CD14-positive monocyte (primary cell): Measurements from ENCODE around the gene WFDC12. TPM values are rescaled to one million over a fixed set of nuclear protein-coding genes. Genes with fewer than 3 reads are reported as not detected.
A peak's percentile ranks its signal among the peaks of the same experiment; 100 is the strongest.

Source experiments
- DNase-seq, 3 donors: peaks; one replicate each; pipeline ENCODE4 v3.0.0-alpha.2; 2011 to 2022
- H2AFZ ChIP-seq: 2 replicates; pipeline ENCODE4 v1.6.0; 2012; ENCODE audit warnings: mild to moderate bottlenecking, low read depth, low read length, inconsistent platforms; ENCODE audit not compliant: insufficient read depth, poor library complexity, severe bottlenecking
- H3K27ac ChIP-seq, 2 donors: 1 replicate in 1 of 2; 2 replicates in 1 of 2; pipeline ENCODE4 v1.5.1; 2012 to 2013; ENCODE audit warnings: low read length in 2 of 2, control low read depth in 1 of 2, inconsistent platforms in 1 of 2, low read depth in 1 of 2, mild to moderate bottlenecking in 1 of 2
- H3K27me3 ChIP-seq, 2 donors: one replicate each; pipeline versions ENCODE4 v1.6.0 to v1.6.1; 2011 to 2013; ENCODE audit warnings: low read length in 2 of 2; ENCODE audit not compliant: control insufficient read depth in 2 of 2, insufficient read depth in 2 of 2
- H3K36me3 ChIP-seq, 2 donors: replicated peaks in 1 of 2; 1 replicate in 1 of 2; 2 replicates in 1 of 2; pipeline versions ENCODE4 v1.5.1 to v1.6.1; 2012 to 2013; ENCODE audit warnings: low read length in 2 of 2, control low read depth in 1 of 2, inconsistent platforms in 1 of 2, mild to moderate bottlenecking in 1 of 2; ENCODE audit not compliant: insufficient read depth in 2 of 2, control insufficient read depth in 1 of 2
- H3K4me1 ChIP-seq, 2 donors: 1 replicate in 1 of 2; 2 replicates in 1 of 2; pipeline versions ENCODE4 v1.5.1 to v1.6.1; 2012 to 2013; ENCODE audit warnings: low read length in 2 of 2, control low read depth in 1 of 2, inconsistent platforms in 1 of 2, mild to moderate bottlenecking in 1 of 2, moderate library complexity in 1 of 2; ENCODE audit not compliant: insufficient read depth in 2 of 2, control insufficient read depth in 1 of 2
- H3K4me2 ChIP-seq: replicated peaks from 2 replicates; pipeline ENCODE3; 2012; ENCODE audit warnings: low read length, moderate library complexity, mild to moderate bottlenecking; ENCODE audit not compliant: poor library complexity, severe bottlenecking; ENCODE audit errors: extremely low read depth
- H3K4me3 ChIP-seq, 3 experiments: fragments of 200-600 bp in 1 of 3; sonication (generic) in 1 of 3; replicated peaks in 1 of 3; 1 replicate in 2 of 3; 2 replicates in 1 of 3; pipeline ENCODE4 v1.5.1; 2011 to 2013; ENCODE audit warnings: low read length in 3 of 3, mild to moderate bottlenecking in 3 of 3, control low read depth in 2 of 3, low read depth in 2 of 3, inconsistent platforms in 1 of 3, moderate library complexity in 1 of 3
- H3K79me2 ChIP-seq: 2 replicates; pipeline ENCODE4 v1.6.0; 2012; ENCODE audit warnings: mild to moderate bottlenecking, control low read depth, inconsistent platforms, low read length, moderate library complexity; ENCODE audit not compliant: insufficient read depth
- H3K9ac ChIP-seq: 2 replicates; pipeline ENCODE4 v1.6.0; 2017; ENCODE audit warnings: low read length, mild to moderate bottlenecking; ENCODE audit not compliant: insufficient read depth, poor library complexity, severe bottlenecking
- H3K9me3 ChIP-seq, 2 donors: replicated peaks in 1 of 2; 1 replicate in 1 of 2; 2 replicates in 1 of 2; pipeline versions ENCODE4 v1.5.1 to v1.6.1; 2012 to 2013; ENCODE audit warnings: low read length in 2 of 2, control low read depth in 1 of 2; ENCODE audit not compliant: control insufficient read depth in 1 of 2, insufficient read depth in 1 of 2
- H4K20me1 ChIP-seq: 2 replicates; pipeline ENCODE4 v1.6.0; 2012; ENCODE audit warnings: mild to moderate bottlenecking, low read length, control low read depth, moderate library complexity; ENCODE audit not compliant: insufficient read depth
- H3K27ac Mint-ChIP-seq, 7 donors: one replicate each; pipeline ENCODE4 v1.8.0; 2020; ENCODE audit warnings: mild to moderate bottlenecking in 7 of 7, mixed read lengths in 7 of 7, moderate library complexity in 6 of 7, inconsistent platforms in 2 of 7
- H3K27me3 Mint-ChIP-seq, 3 donors: one replicate each; pipeline ENCODE4 v1.8.0; 2021 to 2022; ENCODE audit warnings: low read depth in 3 of 3, mild to moderate bottlenecking in 3 of 3, mixed read lengths in 3 of 3, moderate library complexity in 3 of 3, inconsistent platforms in 1 of 3
- H3K36me3 Mint-ChIP-seq, 2 donors: one replicate each; pipeline ENCODE4 v1.8.0; 2020; ENCODE audit warnings: mixed read lengths in 2 of 2, inconsistent platforms in 1 of 2, mild to moderate bottlenecking in 1 of 2
- H3K4me1 Mint-ChIP-seq: one replicate; pipeline ENCODE4 v1.8.0; 2020; ENCODE audit warnings: mild to moderate bottlenecking, mixed read lengths
- H3K4me3 Mint-ChIP-seq, 2 donors: one replicate each; pipeline ENCODE4 v1.8.0; 2020; ENCODE audit warnings: mild to moderate bottlenecking in 2 of 2, mixed read lengths in 2 of 2, moderate library complexity in 1 of 2
- H3K9me3 Mint-ChIP-seq, 7 donors: one replicate each; pipeline ENCODE4 v1.8.0; 2020 to 2022; ENCODE audit warnings: mixed read lengths in 7 of 7, mild to moderate bottlenecking in 6 of 7, moderate library complexity in 6 of 7, inconsistent platforms in 2 of 7
- WGBS: methylation state at CpG from one replicate; pipeline ENCODE4 v1.1.5; 2013; ENCODE audit warnings: missing lambda C conversion rate; ENCODE audit not compliant: insufficient coverage; 5-methylcytosine and 5-hydroxymethylcytosine counted together
- intact Hi-C, 2 donors: fragments of 100-400 bp; cut with micrococcal nuclease; formaldehyde crosslinking; loops; one replicate each; pipeline versions ENCODE4 v1.15.0 to v1.15.1; 2023
- polyA plus RNA-seq, 3 donors: library from polyadenylated mRNA; depleted of rRNA in 1 of 3; unstranded in 2 of 3; stranded (reverse) in 1 of 3; fragments of 300-500 nt in 2 of 3; fragments of >200 nt in 1 of 3; fragmentation: Illumina TruSeq in 2 of 3; gene quantifications; 1 replicate in 2 of 3; 2 replicates in 1 of 3; pipeline ENCODE4 v1.2.3, GENCODE V29; 2012 to 2021
- TF ChIP-seq, protein P1 (sequence below): fragments of 200-600 bp; IDR thresholded peaks from one replicate; pipeline ENCODE4 v1.8.0; 2022; ENCODE audit warnings: antibody characterized with exemption, mild to moderate bottlenecking

Gene WFDC12
- polyA plus RNA-seq, 3 donors, result not detected

DNA sequence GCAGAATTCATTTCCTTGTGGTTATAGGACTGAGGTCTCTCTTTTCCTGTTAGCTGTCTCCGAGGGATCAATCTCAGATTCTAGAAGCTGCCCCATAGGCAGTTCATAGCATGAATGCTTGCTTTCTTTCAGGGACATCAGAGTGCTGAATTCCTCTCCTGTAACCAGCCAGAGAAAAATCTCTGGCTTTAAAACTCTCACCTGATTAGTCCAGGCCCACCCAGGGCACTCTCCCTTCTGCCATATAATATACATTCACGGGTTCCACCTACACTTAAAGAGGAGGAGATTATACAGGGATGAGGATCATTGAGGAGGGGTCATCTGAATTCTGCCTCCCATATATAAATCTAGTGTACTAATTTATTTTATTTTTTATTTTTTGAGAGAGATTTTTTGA is 21.2 kb downstream of the WFDC12 start:
- Histone ChIP-seq H3K4me2 (no peak overlapping the region), H3K9me3 (peaks cover 0 to 15% of the 10 kb centered on the region in 2 donors), H3K27ac (no peak overlapping the region), H3K79me2 (no peaks in the 10 kb centered on the region), H4K20me1 (no peaks in the 10 kb centered on the region), H3K36me3 (no peaks in the 10 kb centered on the region), H3K27me3 (peaks cover 27 to 38% of the 10 kb centered on the region in 2 donors), H3K4me3 (no peak overlapping the region), H3K9ac (no peak overlapping the region), H2AFZ (no peak overlapping the region), H3K4me1 (peaks cover 9 to 14% of the 10 kb centered on the region in 2 donors)
- no peak overlapping the region for H3K27ac Mint-ChIP-seq
- H3K36me3 Mint-ChIP-seq, result peaks cover 0 to 5% of the 10 kb centered on the region in 2 donors
- DNase-seq, result no peak
- H3K4me1 Mint-ChIP-seq, result peaks cover 13% of the 10 kb centered on the region
- H3K27me3 Mint-ChIP-seq, result peaks cover 36 to 51% (median 38%) of the 10 kb centered on the region in 3 donors
- peaks cover 0 to 7% (median 2%) of the 10 kb centered on the region in 7 donors for H3K9me3 Mint-ChIP-seq
- TF ChIP-seq, protein P1, sequence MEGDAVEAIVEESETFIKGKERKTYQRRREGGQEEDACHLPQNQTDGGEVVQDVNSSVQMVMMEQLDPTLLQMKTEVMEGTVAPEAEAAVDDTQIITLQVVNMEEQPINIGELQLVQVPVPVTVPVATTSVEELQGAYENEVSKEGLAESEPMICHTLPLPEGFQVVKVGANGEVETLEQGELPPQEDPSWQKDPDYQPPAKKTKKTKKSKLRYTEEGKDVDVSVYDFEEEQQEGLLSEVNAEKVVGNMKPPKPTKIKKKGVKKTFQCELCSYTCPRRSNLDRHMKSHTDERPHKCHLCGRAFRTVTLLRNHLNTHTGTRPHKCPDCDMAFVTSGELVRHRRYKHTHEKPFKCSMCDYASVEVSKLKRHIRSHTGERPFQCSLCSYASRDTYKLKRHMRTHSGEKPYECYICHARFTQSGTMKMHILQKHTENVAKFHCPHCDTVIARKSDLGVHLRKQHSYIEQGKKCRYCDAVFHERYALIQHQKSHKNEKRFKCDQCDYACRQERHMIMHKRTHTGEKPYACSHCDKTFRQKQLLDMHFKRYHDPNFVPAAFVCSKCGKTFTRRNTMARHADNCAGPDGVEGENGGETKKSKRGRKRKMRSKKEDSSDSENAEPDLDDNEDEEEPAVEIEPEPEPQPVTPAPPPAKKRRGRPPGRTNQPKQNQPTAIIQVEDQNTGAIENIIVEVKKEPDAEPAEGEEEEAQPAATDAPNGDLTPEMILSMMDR, result no peak
- 17% methylated on average over 1 of the region's 2 CpGs for WGBS
- no peak overlapping the region for H3K4me3 Mint-ChIP-seq
- intact Hi-C loops, result no loop called here

DNA sequence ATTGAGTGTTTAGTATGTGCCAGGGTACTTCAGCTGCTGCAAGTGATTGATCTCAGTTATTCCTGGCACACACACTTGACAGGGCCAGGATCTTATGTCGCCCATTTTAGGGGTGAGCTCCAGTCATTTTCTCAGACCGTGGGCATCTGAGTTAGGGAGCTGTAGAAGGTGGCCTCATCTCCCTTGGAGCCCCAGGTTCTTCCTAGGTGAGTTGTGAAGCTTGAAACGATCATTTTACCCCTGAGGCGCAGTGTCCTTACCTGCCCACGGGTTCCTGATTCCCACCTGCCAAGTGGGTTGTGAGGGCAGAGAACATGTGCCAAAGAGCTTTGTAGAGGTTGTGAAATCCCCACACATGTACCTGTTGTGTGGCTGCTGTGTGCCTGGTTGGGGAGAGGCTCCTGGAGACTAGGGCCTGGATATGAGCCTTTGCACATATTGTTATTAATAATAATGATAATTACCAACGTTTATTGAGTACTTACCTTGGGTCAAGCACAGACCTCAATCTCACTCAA is 22.9 kb downstream of the WFDC12 start:
- no peaks in the 10 kb centered on the region for H3K79me2 ChIP-seq
- no peak overlapping the region for H3K27ac ChIP-seq
- peaks cover 0 to 24% of the 10 kb centered on the region in 2 donors for H3K9me3 ChIP-seq
- DNase-seq, result no peak
- no peaks in the 10 kb centered on the region for H3K36me3 ChIP-seq
- H2AFZ ChIP-seq, result no peak overlapping the region
- no peak overlapping the region for H3K4me3 ChIP-seq
- peaks cover 0 to 11% (median 5%) of the 10 kb centered on the region in 7 donors for H3K9me3 Mint-ChIP-seq
- H3K27ac Mint-ChIP-seq, result no peak overlapping the region
- H3K4me3 Mint-ChIP-seq, result peak overlapping the region in 1 of 2 donors; percentile 69
- H3K4me1 Mint-ChIP-seq, result peaks cover 19% of the 10 kb centered on the region
- H3K36me3 Mint-ChIP-seq, result peaks cover 0 to 5% of the 10 kb centered on the region in 2 donors
- no peak overlapping the region for H3K4me2 ChIP-seq
- H3K27me3 ChIP-seq, result peaks cover 39 to 50% of the 10 kb centered on the region in 2 donors
- TF ChIP-seq, protein P1, result no peak
- peaks cover 10 to 20% of the 10 kb centered on the region in 2 donors for H3K4me1 ChIP-seq
- intact Hi-C loops, result no loop called here
- H4K20me1 ChIP-seq, result no peaks in the 10 kb centered on the region
- H3K9ac ChIP-seq, result no peak overlapping the region
- peaks cover 42 to 60% (median 48%) of the 10 kb centered on the region in 3 donors for H3K27me3 Mint-ChIP-seq
- WGBS, result 87% methylated on average over 3 of the region's 6 CpGs
